Astrocyte (in vitro differentiated cells and primary cell): ENCODE results near the gene FGGY.

Source experiments
- CTCF ChIP-seq: IDR thresholded peaks from 2 replicates; pipeline ENCODE4 v1.5.1; 2011; ENCODE audit warnings: low read depth, mild to moderate bottlenecking, inconsistent platforms, low read length, moderate library complexity; ENCODE audit not compliant: insufficient read depth
- EZH2 ChIP-seq: IDR thresholded peaks from 2 replicates; pipeline ENCODE4 v1.6.1; 2012; ENCODE audit warnings: mild to moderate bottlenecking, low read length, inconsistent platforms; ENCODE audit not compliant: insufficient read depth

- TF ChIP-seq EZH2 (no peak), CTCF (no peak)
Observed at GRCh38 chr1:59432531-59433439, 135.9 kb downstream of the FGGY start.
